ENCODE measurements around the gene PPFIBP1.

DNA sequence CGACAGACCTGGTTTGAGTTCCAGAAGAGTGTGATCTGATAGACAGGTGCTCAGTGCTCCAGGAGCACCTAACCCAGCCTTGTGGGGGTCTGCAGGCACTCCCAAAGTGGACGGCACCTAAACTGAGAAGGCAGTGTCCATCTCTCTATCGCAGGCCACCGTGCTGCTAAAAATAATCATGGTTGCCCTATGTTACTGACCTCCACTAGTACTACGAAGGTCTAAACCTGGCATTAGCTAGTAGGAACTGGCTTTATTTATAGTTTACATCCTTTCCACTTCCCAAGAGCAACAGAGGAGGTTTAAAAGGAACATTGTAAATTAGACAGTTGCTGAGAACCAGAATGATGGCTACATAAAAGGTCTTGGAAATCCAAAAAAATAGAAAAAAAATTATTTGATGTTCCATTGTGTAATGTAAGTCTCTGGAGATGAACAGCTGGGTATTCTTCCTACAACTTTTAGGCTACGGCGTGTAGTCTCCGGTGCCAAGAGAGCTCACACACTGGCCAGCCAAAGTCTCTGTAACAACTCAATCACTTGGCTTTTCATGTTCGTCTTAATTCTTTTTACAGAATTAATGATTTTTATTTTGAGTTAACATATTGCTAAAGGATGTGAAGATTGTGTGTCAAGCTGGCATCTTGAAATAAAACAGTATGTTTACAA, 27.3 kb downstream of the PPFIBP1 start:
- no peak for TF ChIP-seq CTCF (IDR thresholded peaks at IDR 0.05)
- TF ChIP-seq POLR2A (IDR thresholded peaks at IDR 0.05): no peak
